Glutamatergic neuron (in vitro differentiated cells): ENCODE data around the gene NCF2. TPM values are rescaled to one million over a fixed set of nuclear protein-coding genes. Genes with fewer than 3 reads are reported as not detected.
"Not testable (repeated sequence)": the region's sequence is repeated elsewhere in the genome, so short reads cannot be mapped to it uniquely, and the experiment has no call there.

Source experiments
- DNase-seq: peaks from one replicate; pipeline ENCODE4 v3.0.0; 2022
- H3K27ac Mint-ChIP-seq: one replicate; pipeline ENCODE4 v1.8.0; 2020; ENCODE audit warnings: mild to moderate bottlenecking, mixed read lengths, inconsistent platforms; ENCODE audit not compliant: unreplicated experiment
- H3K27me3 Mint-ChIP-seq: one replicate; pipeline ENCODE4 v1.8.0; 2020; ENCODE audit warnings: mild to moderate bottlenecking, moderate library complexity, mixed read lengths, inconsistent platforms; ENCODE audit not compliant: unreplicated experiment
- H3K36me3 Mint-ChIP-seq: one replicate; pipeline ENCODE4 v1.8.0; 2020; ENCODE audit warnings: mild to moderate bottlenecking, mixed read lengths, inconsistent platforms; ENCODE audit not compliant: unreplicated experiment
- H3K4me1 Mint-ChIP-seq: one replicate; pipeline ENCODE4 v1.8.0; 2020; ENCODE audit warnings: mild to moderate bottlenecking, low read depth, mixed read lengths, inconsistent platforms; ENCODE audit not compliant: unreplicated experiment
- H3K4me3 Mint-ChIP-seq: one replicate; pipeline ENCODE4 v1.8.0; 2020; ENCODE audit warnings: mild to moderate bottlenecking, mixed read lengths, inconsistent platforms; ENCODE audit not compliant: unreplicated experiment
- H3K9me3 Mint-ChIP-seq: one replicate; pipeline ENCODE4 v1.8.0; 2020; ENCODE audit warnings: mild to moderate bottlenecking, moderate library complexity, mixed read lengths, inconsistent platforms; ENCODE audit not compliant: unreplicated experiment
- total RNA-seq: library from RNA; stranded (reverse); fragmentation: NEBNext Ultra II Directional; extraction: Animal tissue kit (Norgen Biotek cat#: 25700); gene quantifications from one replicate; pipeline ENCODE4 v1.2.1, GENCODE V29; 2021; ENCODE audit not compliant: unreplicated experiment
- TF ChIP-seq, protein P1 (sequence below): fragments of 200-600 bp; sonication (generic); IDR thresholded peaks from one replicate; pipeline ENCODE4 v1.5.0; 2021; ENCODE audit not compliant: partially characterized antibody, unreplicated experiment

NCF2 gene
- total RNA-seq, 1 donor from 2014 or later, result not detected

- peaks cover under 1% of the 10 kb centered on the region for H3K4me1 Mint-ChIP-seq
- H3K36me3 Mint-ChIP-seq, result no peaks in the 10 kb centered on the region
- H3K27me3 Mint-ChIP-seq, result no peaks in the 10 kb centered on the region
- peak; percentile 45 for DNase-seq
- no peak overlapping the region for H3K4me3 Mint-ChIP-seq
- no peaks in the 10 kb centered on the region for H3K9me3 Mint-ChIP-seq
- peak overlapping the region; percentile 10 for H3K27ac Mint-ChIP-seq
- TF ChIP-seq, protein P1, sequence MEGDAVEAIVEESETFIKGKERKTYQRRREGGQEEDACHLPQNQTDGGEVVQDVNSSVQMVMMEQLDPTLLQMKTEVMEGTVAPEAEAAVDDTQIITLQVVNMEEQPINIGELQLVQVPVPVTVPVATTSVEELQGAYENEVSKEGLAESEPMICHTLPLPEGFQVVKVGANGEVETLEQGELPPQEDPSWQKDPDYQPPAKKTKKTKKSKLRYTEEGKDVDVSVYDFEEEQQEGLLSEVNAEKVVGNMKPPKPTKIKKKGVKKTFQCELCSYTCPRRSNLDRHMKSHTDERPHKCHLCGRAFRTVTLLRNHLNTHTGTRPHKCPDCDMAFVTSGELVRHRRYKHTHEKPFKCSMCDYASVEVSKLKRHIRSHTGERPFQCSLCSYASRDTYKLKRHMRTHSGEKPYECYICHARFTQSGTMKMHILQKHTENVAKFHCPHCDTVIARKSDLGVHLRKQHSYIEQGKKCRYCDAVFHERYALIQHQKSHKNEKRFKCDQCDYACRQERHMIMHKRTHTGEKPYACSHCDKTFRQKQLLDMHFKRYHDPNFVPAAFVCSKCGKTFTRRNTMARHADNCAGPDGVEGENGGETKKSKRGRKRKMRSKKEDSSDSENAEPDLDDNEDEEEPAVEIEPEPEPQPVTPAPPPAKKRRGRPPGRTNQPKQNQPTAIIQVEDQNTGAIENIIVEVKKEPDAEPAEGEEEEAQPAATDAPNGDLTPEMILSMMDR, result peak; percentile 40
Measured at GRCh38 chr1:183622884-183623785, 32.9 kb upstream of the NCF2 start.

- peaks cover 2% of the 10 kb centered on the region for H3K27me3 Mint-ChIP-seq
- H3K4me1 Mint-ChIP-seq, result peaks cover 6% of the 10 kb centered on the region
- H3K9me3 Mint-ChIP-seq, result no peaks in the 10 kb centered on the region
- no peaks in the 10 kb centered on the region for H3K36me3 Mint-ChIP-seq
- DNase-seq, result no peak
- H3K4me3 Mint-ChIP-seq, result no peak overlapping the region
- no peak overlapping the region for H3K27ac Mint-ChIP-seq
- TF ChIP-seq, protein P1, result no peak
Measured at GRCh38 chr1:183622013-183622412, 31.8 kb upstream of the NCF2 start.

GRCh38 chr1:183620311-183620710 lies 30.1 kb upstream of the NCF2 start:
- DNase-seq, result no peak
- TF ChIP-seq, protein P1, result no peak
- H3K36me3 Mint-ChIP-seq, result no peaks in the 10 kb centered on the region
- H3K27ac Mint-ChIP-seq, result no peak overlapping the region
- peaks cover 8% of the 10 kb centered on the region for H3K4me1 Mint-ChIP-seq
- no peak overlapping the region for H3K4me3 Mint-ChIP-seq
- H3K9me3 Mint-ChIP-seq, result no peaks in the 10 kb centered on the region
- H3K27me3 Mint-ChIP-seq, result peaks cover 2% of the 10 kb centered on the region

GRCh38 chr1:183619781-183620180 lies 29.5 kb upstream of the NCF2 start:
- DNase-seq, result no peak
- Mint-ChIP-seq H3K36me3 (no peaks in the 10 kb centered on the region), H3K4me3 (no peak overlapping the region), H3K27ac (no peak overlapping the region), H3K27me3 (peaks cover 2% of the 10 kb centered on the region), H3K9me3 (no peaks in the 10 kb centered on the region), H3K4me1 (peaks cover 8% of the 10 kb centered on the region)
- TF ChIP-seq, protein P1, result no peak

DNA sequence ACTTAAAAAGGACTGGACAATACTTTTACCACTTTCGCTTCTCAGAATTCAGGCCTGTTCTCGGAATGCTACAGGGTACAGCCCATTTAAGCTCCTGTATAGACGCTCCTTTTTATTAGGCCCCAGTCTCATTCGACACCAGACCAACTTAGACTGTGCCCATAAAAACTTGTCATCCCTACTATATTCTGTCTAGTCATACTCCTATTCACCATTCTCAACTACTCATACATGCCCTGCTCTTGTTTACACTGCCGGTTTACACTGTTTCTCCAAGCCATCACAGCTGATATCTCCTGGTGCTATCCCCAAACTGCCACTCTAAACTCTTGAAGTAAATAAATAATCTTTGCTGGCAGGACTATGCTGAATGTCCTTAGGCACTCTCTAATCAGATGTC lies 27.9 kb upstream of the NCF2 start:
- H3K27me3 Mint-ChIP-seq, H3K4me1 Mint-ChIP-seq, H3K36me3 Mint-ChIP-seq: not testable (repeated sequence)

DNA sequence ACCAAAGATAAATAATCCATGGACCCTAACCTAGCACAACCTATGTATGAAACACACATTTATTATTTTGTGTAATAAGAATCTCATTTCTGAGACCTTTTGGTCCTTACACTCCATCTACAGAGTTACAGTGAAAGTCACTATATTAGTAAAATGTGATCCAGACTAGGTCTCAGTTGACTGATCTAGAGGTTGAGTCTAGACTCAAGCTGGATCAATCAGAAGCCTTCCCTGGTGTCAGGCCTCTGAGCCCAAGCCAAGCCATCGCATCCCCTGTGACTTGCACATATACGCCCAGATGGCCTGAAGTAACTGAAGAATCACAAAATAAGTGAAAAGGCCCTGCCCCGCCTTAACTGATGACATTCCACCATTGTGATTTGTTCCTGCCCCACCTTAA lies 22.7 kb upstream of the NCF2 start:
- H3K4me1 Mint-ChIP-seq, H3K27me3 Mint-ChIP-seq, H3K36me3 Mint-ChIP-seq, H3K4me3 Mint-ChIP-seq, H3K27ac Mint-ChIP-seq, DNase-seq, H3K9me3 Mint-ChIP-seq: not testable (repeated sequence)

More for the DNA sequence above, 27.9 kb upstream of the NCF2 start:
- H3K4me3 Mint-ChIP-seq, H3K9me3 Mint-ChIP-seq, DNase-seq, H3K27ac Mint-ChIP-seq: not testable (repeated sequence)
